GM12892 (cell line): ENCODE data around the gene ADCY9.

ENCODE experiments used
- POLR2A ChIP-seq: IDR thresholded peaks from 2 replicates; pipeline ENCODE4 v1.6.1; 2011; ENCODE audit warnings: low read depth, low read length, control low read depth
- POLR2AphosphoS5 ChIP-seq: IDR thresholded peaks from 2 replicates; pipeline ENCODE4 v1.6.1; 2011; ENCODE audit warnings: low read depth, low read length, control low read depth
- TAF1 ChIP-seq: IDR thresholded peaks from 2 replicates; pipeline ENCODE4 v1.6.1; 2011; ENCODE audit warnings: low read depth, mild to moderate bottlenecking, control low read depth, low read length, borderline replicate concordance

DNA sequence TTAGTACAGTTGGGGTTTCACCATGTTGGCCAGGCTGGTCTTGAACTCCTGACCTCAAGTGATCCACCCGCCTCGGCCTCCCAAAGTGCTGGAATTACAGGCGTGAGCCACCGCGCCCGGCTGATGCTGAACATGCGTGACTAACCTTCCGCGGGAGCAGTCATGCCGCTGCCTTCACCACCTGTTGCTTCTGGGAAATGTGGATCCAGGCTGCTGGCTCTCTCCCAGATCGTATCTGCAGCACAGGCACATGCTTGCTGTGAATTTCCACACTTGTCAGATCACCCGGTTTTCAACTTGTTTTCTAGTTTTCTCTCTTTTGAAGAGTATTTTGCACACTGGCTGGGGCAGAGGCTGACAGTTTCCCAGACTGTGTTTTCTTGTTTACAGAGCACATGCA lies 97.9 kb downstream of the ADCY9 start:
- TF ChIP-seq POLR2A (no peak), POLR2AphosphoS5 (no peak), TAF1 (no peak)
